GM18868 (cell line): ENCODE results near the gene PI3.
"Not testable (repeated sequence)": the region's sequence is repeated elsewhere in the genome, so short reads cannot be mapped to it uniquely, and the experiment has no call there.

ENCODE experiments used
- ATAC-seq: cut with Tn5 transposase; IDR thresholded peaks from one replicate; pipeline ENCODE4 v1.9.1; 2021; ENCODE audit warnings: mild to moderate bottlenecking, moderate library complexity; ENCODE audit not compliant: unreplicated experiment

Gene PI3, protein sequence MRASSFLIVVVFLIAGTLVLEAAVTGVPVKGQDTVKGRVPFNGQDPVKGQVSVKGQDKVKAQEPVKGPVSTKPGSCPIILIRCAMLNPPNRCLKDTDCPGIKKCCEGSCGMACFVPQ

DNA sequence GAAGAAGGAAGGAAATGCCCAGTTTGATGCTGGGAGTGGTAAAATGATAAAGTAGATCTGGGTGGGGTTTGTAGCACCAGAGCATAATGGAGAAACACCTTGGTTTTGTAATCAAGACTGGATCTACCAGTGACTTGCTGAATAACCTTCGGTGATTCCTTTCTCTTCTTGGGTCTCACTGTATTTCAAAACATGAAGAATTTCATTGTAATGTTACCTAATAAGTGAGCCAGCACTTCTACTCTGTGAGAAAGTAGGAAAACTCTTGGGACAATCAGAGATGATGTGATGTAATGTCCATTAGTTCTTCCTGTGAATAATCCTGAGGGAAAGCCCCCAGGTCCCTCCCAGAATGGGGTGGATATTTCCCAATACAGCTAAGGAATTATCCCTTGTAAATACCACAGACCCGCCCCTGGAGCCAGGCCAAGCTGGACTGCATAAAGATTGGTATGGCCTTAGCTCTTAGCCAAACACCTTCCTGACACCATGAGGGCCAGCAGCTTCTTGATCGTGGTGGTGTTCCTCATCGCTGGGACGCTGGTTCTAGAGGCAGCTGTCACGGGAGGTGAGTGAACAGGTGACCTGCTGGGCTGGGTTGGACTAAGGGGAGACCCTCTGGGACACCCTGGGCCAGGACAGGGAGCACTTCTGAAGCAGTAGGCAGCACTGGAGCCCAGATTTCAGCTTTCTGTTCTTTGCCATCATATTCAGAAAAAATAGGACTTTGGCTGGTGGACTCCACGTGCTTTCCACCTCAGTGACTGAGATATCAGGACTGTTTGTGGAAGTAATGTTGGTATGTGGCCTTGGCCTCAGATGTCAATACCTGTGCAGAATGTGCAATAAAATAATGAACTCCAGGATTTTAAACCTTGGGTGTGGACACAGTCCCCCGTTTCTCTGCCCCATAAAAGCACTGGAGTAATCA lies at the start of gene PI3:
TSS of gene PI3 (plus strand) at position 469 of the 931 bp plus-strand sequence. CDS start at position 490, 21 bp downstream.
- no peak for ATAC-seq

DNA sequence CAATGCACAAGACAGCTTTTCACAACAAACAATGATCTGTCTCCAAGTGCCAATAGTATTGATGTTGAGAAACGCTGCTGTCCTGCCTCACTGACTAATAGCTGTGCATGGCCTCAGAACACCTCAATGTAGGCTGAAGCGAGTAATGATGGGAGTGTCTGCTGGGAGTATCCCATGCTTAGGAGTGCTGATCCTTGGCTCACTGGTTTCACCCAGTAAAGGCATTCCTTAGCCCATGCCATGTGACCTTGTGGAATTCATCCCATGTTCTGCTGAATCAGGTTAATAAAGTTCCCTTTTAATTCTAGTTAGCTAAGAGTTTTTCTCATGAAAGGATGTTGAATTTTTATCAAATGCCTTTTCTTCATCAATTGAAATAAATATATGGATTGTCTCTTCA lies 46.6 kb upstream of the PI3 start:
- no peak for ATAC-seq

DNA sequence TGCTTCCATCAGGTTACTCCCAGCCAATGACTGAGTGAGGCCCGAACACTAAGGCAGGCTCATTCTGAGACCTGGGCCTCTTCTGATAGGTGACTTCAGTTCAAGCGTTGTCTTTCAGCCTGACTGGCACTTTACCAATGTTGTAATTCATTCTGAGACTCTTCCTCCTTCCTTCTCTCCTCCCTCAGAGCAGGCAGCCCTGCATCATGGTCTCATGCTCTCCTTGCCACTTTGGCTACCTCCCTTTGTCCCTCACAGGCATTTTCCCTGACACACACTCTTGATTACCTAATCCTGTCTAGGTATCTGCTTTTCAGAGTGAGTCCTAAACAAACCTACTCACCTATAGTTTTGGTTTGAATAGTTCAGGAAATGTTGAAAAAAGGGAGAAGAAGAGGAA lies 37.8 kb upstream of the PI3 start:
- no peak for ATAC-seq

DNA sequence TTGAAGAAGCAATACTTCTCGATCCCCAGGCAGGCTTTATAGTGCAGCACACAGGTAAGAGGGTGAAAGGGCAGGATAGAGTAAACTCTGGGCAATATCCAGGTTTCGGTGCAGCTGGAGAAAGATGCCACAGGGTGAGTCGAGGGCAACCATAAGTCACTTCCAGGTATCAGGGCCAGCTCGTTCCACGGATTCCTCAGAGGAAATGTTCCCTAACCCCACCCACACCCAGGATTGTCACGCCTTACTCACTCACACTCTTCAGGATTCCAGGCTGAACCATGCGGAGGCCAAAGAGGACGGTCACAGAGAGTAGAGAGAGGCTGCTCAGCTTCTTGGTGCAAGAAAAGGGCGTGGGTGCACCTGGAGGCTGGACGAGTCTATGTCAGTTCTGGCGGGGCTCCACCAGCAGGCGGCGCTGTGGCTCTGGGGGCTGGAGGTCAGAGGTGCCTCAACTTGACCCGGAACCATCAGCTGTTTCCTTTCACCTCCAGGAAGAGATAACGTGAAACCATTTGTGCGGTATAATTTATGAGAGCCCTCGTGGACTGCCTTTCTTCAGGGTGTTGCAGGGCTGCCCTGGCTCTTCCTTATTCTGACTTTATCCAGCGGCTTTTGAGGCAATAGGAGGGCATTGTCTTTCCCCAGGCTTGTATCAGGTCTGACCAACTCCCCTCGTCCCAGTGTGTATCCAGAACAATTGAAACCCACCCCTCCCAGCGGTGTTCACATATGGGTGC lies 36.0 kb upstream of the PI3 start:
- no peak for ATAC-seq

DNA sequence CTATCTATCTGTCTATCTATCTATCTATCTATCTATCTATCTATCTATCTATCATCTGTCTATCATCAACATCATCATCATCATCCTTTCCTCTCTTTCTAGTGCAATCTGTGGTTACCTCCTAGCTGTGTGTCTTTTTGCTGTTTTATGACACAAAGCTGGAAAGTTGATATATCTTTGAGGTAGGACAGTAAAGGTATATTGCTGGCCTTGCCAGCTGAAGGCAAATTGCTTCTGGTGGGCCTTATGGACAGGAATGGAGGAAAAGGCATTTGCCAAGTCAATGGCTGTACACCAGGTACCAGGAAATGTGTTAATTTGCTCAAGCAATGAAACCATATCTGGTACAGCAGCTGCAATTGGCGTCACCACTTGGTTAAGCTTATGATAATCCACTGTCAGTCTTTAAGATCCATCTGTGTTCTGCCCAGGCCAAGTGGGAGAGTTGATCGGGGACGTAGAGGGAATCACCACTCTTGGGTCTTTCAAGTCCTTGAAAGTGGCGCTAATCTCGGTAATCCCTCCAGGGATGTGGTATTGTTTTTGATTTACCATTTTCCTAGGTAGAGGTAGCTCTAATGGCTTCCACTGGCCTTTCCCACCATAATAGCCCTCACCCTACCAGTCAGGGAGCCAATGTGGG lies 34.8 kb upstream of the PI3 start:
- not testable (repeated sequence) for ATAC-seq

DNA sequence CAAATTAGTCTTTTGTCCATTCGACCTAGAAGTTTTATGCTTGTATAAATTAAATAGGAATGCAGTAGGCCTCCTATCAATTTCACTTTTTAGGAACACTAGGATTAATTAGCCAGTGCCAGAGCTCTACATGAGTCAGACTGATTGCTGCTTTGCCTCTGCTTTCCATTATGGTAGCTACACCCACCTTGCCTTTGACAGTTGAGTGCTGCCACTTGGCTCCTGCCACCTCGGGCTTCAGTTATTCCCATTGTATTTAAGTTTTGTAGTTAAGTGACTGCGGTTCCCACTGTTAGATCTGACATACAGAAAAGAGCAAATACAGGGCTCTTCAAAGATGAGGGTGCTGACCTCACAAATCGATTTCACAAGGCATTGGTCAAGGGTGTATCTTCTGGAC lies 33.9 kb upstream of the PI3 start:
- ATAC-seq = no peak

DNA sequence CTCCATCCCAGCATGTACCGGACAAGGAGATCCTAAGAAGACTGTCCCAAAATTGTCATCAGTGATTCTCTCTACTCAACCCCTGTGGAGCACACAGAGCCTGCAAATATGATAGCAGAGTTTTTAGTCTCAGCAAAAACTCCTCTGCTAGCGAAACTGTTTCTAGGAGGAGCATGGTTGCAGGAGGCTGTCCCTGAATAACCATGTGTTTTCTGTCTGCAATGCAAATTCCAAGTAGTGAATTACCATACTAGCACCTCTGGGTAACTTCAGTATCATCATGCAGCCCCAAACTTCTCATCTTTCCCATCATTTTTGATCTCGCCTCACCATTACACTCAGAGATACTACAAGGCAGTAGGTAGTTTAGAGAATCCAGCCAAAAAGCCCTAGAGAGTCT lies 25.6 kb upstream of the PI3 start:
- ATAC-seq = no peak

DNA sequence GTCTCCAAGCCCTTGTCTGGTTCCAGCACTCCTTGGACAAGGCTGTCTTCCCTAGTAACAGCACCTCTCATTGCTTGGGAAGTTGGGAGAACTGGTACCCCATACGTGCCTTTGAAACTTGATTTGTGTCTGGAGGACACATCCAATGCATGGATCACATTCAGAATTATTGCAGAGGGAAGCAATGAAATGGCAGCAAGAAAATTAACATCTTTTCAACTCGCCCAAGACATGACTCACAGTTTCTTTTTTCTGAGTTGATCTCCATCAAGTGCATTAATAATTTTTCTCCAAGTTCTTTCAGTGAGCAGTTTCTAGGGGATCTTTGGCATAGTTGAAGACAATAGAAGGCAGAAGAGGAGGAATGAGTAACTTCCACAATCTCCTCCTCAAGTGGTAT lies 22.3 kb upstream of the PI3 start:
- ATAC-seq = no peak

DNA sequence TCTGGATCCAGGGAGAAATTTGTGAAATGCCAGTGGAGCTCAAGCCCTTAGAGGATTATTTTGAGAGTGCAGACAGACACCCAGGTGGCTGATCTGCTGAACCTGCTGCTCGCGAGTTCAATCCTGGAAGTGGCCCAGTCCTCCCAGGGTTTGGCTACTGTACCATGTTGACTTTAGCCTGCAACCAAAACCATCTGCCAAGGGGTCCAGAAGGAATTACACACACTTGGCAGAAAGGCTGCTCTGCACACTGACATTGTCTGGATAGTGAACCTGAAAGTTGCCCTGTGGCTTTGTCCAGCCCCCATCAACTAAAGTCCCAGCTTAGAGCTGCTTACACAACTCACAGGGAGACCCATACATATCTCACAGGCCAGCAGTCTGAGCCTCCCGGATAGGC lies 21.6 kb upstream of the PI3 start:
- no peak for ATAC-seq

DNA sequence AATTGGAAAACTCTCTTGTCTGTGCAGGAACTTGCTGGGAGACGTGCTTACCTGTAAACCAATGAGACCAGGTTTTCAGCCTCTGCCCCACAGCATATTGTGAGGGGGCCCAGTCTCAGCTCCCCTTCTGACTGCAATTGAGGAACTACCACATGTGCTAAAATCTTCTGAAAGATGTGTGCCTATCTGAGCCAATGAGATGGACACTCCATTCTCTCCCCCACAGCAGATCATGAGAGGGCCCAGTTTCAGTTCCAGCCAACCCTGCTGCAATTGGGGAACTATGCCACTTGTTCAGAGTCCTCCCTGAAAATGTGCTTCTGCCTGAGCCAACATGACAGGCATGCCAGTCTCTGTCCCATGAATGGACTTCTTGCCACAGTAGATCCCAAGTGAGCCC lies 20.9 kb upstream of the PI3 start:
- ATAC-seq = no peak

DNA sequence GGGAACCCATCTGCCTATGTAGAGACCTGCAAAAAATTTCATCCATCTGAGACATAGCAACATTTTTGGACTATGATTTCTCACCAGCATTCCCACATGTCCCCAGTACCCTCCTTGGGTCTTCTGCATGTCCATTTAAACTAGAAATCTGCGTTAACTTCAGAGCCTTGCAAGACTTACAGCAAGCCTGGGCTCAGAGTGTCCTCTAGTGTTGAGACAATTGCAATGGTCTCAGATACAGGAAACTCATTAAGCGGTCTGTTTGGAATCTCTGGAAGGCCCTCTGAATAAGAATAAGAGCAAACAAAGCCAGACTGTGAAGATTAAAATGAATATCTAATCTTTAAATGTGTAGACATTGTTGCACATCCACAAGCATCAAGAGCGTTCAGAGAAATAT lies 20.5 kb upstream of the PI3 start:
- ATAC-seq = no peak

DNA sequence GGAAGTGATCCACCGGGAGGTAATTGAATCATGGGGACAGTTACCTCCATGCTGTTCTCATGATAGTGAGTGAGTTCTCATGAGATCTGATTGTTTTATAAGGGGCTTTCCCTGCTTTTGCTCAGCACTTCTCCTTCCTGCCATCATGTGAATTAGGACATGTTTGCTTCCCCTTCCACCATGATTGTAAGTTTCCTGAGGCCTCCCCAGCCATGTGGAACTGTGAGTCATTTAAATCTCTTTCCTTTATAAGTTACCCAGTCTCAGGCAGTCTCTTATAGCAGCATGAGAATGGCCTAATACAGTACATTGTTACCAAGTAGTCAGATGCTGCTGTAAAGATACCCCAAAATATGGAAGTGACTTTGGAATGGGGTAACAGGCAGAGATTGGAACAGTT lies 19.9 kb upstream of the PI3 start:
- ATAC-seq = not testable (repeated sequence)

DNA sequence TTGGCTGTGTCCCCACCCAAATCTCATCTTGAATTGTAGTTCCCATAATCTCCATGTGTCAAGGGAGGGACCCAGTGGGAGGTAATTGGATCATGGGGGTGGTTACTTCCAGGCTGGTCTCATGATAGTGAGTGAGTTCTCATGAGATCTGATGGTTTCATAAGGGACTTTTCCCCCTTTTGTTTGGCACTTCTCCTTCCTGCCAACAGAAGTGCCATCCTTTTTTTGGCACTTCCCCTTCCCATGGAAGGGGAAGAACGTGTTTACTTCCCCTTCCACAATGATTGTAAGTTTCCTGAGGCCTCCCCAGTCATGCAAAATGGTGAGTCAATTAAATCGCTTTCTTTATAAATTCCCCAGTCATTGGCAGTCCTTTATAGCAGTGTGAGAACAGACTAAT lies 18.0 kb upstream of the PI3 start:
- no peak for ATAC-seq

DNA sequence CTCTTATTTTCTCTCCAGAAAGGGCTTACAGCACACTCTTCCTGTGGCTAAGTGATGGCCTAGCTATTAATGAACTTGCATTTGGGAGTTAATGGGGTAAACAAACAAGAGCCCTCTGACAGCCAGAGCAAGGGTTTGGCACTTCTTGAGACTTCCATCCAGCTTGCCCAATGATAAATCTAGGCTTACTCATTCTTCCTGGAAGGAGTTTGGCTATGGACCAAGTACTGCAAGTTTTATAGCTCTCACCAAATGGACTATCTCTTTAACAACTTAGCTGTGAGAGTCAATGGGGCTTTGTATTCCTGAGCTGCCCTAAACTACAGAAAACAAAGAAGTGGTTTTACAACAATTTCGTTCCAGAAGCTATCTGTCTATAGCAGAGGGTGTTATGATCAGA lies 16.7 kb upstream of the PI3 start:
- no peak for ATAC-seq

DNA sequence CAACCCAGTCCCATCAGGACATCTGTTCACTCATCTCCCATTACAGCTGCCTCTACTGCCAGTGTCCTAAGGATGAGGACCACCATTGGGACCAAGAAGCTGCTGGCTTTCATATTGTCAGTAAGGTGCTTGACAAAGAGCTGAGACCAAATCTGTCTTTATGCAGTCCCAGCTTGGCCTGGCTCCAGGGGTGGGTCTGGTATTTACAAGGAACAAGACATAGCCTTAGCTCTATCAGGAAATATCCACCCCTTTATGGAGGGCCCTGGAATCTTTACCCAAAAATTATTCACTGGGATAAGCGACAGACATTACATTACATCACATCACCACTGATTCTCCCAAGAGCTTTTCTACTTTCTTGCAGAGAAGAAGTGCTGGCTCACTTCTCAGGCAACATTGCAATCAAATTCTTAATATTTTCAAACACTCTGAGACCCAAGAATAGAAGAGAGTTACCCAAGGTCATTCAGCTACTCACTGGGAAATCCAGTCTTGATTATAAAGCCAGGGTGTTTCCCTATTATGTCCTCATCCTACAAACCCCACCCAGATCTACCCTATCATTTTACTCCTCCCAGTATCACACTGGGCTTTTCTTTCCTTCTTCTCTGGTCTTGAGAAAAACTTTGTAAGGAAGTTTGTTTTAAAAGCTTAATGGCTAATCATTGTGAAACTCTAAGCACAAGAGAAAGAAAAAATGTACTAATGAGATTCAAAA lies 11.5 kb upstream of the PI3 start:
- no peak for ATAC-seq

DNA sequence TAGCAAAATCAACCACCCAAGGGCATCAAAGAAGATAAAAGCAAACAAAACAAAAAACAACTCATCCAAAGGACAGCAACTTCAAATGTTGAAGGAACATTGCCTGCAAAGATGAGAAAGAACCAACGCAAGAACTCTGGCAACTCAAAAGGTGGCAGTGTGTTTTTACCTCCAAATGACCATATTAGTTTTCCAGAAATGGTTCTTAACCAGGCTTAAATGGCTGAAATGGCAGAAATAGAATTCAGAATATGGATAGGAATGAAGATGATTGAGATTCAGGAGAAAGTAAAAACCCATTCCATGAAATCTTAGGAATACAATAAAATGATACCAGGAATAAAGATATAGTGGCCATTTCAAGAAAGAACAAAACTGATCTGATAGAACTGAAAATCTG lies 9.8 kb upstream of the PI3 start:
- no peak for ATAC-seq

DNA sequence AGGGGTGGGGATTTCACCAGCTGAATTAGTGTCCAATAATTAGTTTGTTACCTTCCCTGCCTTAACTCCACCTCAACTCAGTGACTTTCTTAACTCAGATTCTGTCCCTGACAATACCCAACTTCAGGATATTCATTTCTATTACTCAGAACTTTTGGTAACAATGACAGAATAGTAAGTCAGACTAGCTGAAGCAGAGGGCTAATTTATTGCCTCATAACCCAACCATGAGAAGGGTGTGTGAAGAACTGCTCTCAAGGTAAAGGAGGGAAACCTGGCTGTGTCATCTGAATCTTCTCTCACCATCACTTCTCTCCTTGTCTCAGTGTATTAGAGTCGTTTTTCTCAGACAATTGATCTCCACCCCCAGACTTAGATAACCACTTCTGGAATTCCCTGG lies 1.2 kb upstream of the PI3 start:
- ATAC-seq = no peak

DNA sequence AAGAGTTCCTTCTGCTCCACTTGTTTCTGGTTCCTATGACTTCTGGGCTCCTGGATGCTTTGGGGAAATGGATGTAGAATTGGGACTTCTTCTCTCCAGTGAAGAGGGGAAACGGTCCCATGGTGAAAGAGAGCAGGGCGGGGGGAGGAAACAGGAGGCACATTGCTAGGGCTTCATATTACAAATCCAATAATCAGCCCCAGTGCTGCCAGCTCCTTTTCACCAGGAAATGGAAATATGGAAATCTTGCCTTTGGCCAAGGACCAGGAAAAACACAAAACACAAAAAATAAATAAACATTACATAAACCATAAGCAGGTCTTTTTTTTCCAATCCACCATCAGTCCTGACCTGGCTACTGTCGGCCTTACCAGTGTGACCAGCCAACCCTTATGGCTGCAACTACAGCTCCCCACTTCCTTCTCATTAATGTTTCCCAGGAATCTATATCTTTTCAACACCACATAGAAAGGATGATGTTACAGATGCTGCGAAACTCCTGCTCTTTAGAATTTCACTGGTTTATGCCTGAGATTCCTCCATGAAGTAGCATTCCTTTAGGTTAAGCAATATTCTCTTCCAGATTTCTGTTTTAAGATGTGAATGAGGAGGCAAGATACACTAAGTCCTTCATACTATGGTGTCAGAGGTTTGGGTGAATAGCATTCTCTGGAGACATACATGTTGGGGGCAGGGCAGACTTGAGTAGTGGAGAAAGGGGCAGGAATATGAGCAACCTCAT lies 2.0 kb downstream of the PI3 start:
- no peak for ATAC-seq

DNA sequence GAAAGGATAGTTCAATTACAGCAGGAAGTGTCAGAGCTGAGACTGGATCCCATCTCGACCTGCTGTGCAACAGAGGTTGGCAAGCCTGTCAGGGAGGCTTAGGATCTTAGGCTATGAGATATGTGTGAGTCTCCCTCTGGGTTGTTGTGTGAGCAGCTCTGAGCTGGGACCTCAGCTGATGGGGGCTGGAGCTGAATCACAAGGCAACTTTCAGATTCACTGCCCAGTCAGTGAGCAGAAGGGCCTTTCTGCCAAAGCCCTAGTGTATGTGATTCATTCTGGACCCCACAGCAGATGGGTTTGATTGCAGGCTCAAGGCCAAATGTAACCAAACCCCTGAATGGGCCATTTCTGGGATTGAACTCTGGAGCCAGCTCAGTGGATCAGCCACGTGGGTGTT lies 4.5 kb downstream of the PI3 start:
- ATAC-seq = no peak

DNA sequence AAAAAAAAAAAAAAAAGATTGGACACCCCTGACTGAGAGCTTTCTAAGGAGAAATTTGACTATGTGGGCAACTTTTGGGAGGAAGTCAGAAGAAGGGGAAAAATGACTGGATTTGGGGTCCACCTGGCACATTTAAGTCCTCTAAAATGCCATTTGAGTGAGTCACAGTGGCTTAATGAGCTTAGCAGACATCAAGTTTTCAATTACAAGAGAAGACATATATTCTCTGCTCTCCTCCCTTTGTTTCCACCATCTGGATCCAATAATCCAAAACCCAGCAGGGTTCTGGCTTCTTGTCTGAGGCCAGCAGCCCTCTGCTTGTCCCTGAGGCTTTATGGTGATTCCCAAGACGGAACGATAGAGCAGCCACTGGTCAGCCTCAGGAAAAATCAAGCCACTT lies 6.9 kb downstream of the PI3 start:
- ATAC-seq = no peak
